Naive thymus-derived CD4-positive, alpha-beta T cell (primary cell): ENCODE data around the gene LMX1A. TPM values are rescaled to one million over a fixed set of nuclear protein-coding genes. Genes with fewer than 3 reads are reported as not detected.
A peak's percentile ranks its signal among the peaks of the same experiment; 100 is the strongest.

Experiments used
- ATAC-seq: fragments of 150-1000 bp; cut with Tn5 transposase; 2 replicates; pipeline ENCODE4 v1.10.0; 2021; ENCODE audit warnings: mild to moderate bottlenecking, moderate library complexity
- CTCF ChIA-PET: fragments of 350-600 bp; sonication (Branson Sonifier 250); formaldehyde crosslinking; loops from one replicate; lab custom pipeline; 2021; ENCODE audit warnings: antibody characterized with exemption; lab: Charles Lee
- POLR2A ChIA-PET: fragments of 350-600 bp; sonication (Branson Sonifier 250); formaldehyde crosslinking; loops from one replicate; lab custom pipeline; 2021; ENCODE audit warnings: antibody characterized with exemption, inconsistent platforms; lab: Charles Lee
- DNase-seq, 9 donors: peaks; one replicate each; pipeline versions ENCODE4 v3.0.0 to v3.0.0-alpha.2; 2020 to 2022; ENCODE audit warnings: mixed read lengths in 1 of 9
- H3K27ac ChIP-seq: one replicate; pipeline ENCODE4 v1.7.0; 2013; ENCODE audit warnings: mild to moderate bottlenecking, low read depth, low read length, moderate library complexity
- H3K27me3 ChIP-seq, 2 donors: one replicate each; pipeline ENCODE4 v1.7.0; 2013; ENCODE audit warnings: low read length in 2 of 2, mild to moderate bottlenecking in 2 of 2, moderate library complexity in 2 of 2; ENCODE audit not compliant: control insufficient read depth in 2 of 2, insufficient read depth in 2 of 2
- H3K36me3 ChIP-seq, 3 experiments: 1 replicate in 2 of 3; 2 replicates in 1 of 3; pipeline ENCODE4 v1.7.0; 2013; ENCODE audit warnings: low read length in 3 of 3, mild to moderate bottlenecking in 3 of 3, moderate library complexity in 1 of 3; ENCODE audit not compliant: insufficient read depth in 3 of 3, control insufficient read depth in 2 of 3
- H3K4me1 ChIP-seq, 2 donors: one replicate each; pipeline ENCODE4 v1.7.0; 2013; ENCODE audit warnings: low read length in 2 of 2, mild to moderate bottlenecking in 2 of 2, moderate library complexity in 1 of 2; ENCODE audit not compliant: control insufficient read depth in 2 of 2, insufficient read depth in 2 of 2
- H3K4me3 ChIP-seq: 2 replicates; pipeline ENCODE4 v1.7.0; 2013; ENCODE audit warnings: mild to moderate bottlenecking, low read length
- H3K9me3 ChIP-seq, 3 experiments: 1 replicate in 2 of 3; 2 replicates in 1 of 3; pipeline ENCODE4 v1.7.0; 2013; ENCODE audit warnings: low read length in 3 of 3; ENCODE audit not compliant: control insufficient read depth in 2 of 3
- H3K27ac Mint-ChIP-seq, 9 donors: one replicate each; pipeline ENCODE4 v1.8.0; 2020 to 2022; ENCODE audit warnings: mixed read lengths in 9 of 9, mild to moderate bottlenecking in 8 of 9, moderate library complexity in 5 of 9, inconsistent platforms in 2 of 9
- H3K27me3 Mint-ChIP-seq, 5 donors: one replicate each; pipeline ENCODE4 v1.8.0; 2021 to 2022; ENCODE audit warnings: mixed read lengths in 5 of 5, mild to moderate bottlenecking in 1 of 5
- H3K36me3 Mint-ChIP-seq, 5 donors: one replicate each; pipeline ENCODE4 v1.8.0; 2020 to 2022; ENCODE audit warnings: mixed read lengths in 5 of 5, mild to moderate bottlenecking in 3 of 5, inconsistent platforms in 1 of 5
- H3K4me1 Mint-ChIP-seq, 7 donors: one replicate each; pipeline ENCODE4 v1.8.0; 2020 to 2022; ENCODE audit warnings: mixed read lengths in 7 of 7, mild to moderate bottlenecking in 3 of 7, inconsistent platforms in 1 of 7
- H3K4me3 Mint-ChIP-seq, 10 donors: one replicate each; pipeline ENCODE4 v1.8.0; 2020 to 2022; ENCODE audit warnings: mild to moderate bottlenecking in 10 of 10, mixed read lengths in 10 of 10, moderate library complexity in 6 of 10, inconsistent platforms in 2 of 10
- H3K9me3 Mint-ChIP-seq, 11 donors: one replicate each; pipeline ENCODE4 v1.8.0; 2020 to 2022; ENCODE audit warnings: mixed read lengths in 11 of 11, mild to moderate bottlenecking in 4 of 11, inconsistent platforms in 1 of 11, moderate library complexity in 1 of 11
- intact Hi-C, 2 donors: fragments of 100-400 bp; cut with micrococcal nuclease; formaldehyde crosslinking; loops; one replicate each; pipeline ENCODE4 v1.15.1; 2023
- polyA plus RNA-seq, 2 donors: library from polyadenylated mRNA; unstranded; fragments of 300-500 nt; fragmentation: Illumina TruSeq; gene quantifications; one replicate each; pipeline ENCODE4 v1.2.3, GENCODE V29; 2021
- total RNA-seq, 6 experiments: library from RNA in 5 of 6; stranded (reverse) in 5 of 6; gene quantifications; 1 replicate in 5 of 6; 2 replicates in 1 of 6; pipeline ENCODE4 v1.2.3 and lab custom pipeline; 2021 to 2026

The LMX1A gene
- total and polyA plus RNA-seq, 7 experiments from 2014 or later: not detected

- Histone ChIP-seq H3K9me3 (no peaks in the 10 kb centered on the region), H3K27ac (no peak overlapping the region), H3K36me3 (no peaks in the 10 kb centered on the region), H3K27me3 (peaks cover 0 to 7% of the 10 kb centered on the region in 2 donors), H3K4me1 (no peaks in the 10 kb centered on the region), H3K4me3 (no peak overlapping the region)
- Mint-ChIP-seq H3K27me3 (peaks cover 73 to 86% (median 76%) of the 10 kb centered on the region in 5 donors), H3K4me1 (peaks cover 0 to 6% (median 0%) of the 10 kb centered on the region in 7 donors), H3K36me3 (peaks cover 0 to 4% (median 0%) of the 10 kb centered on the region in 5 donors), H3K4me3 (no peak overlapping the region), H3K9me3 (peaks cover 0 to 4% (median 0%) of the 10 kb centered on the region in 11 donors), H3K27ac (no peak overlapping the region)
- intact Hi-C loops: loop anchor here (5.0 to 10.0 kb wide), 3 partner anchors 112 to 1957 kb away; no protein-coding TSS in a partner anchor
- ChIA-PET POLR2A (no interaction called here), CTCF (interaction anchor here (1.8 to 4.6 kb wide), 3 partner anchors 14 to 223 kb away, joined by 4 to 28 read pairs (median 6); no protein-coding TSS in a partner anchor)
- DNase-seq (peak in 7 of 9 donors; percentile 19 to 50 (median 39)), ATAC-seq (peak; percentile 69)
These were observed 12.8 kb upstream of the LMX1A start for GRCh38 chr1:165369255-165369848.

- no peaks in the 10 kb centered on the region for H3K9me3 ChIP-seq
- Mint-ChIP-seq H3K27ac (no peak overlapping the region), H3K27me3 (peaks cover 67 to 79% (median 72%) of the 10 kb centered on the region in 5 donors), H3K9me3 (peaks cover 0 to 4% (median 0%) of the 10 kb centered on the region in 11 donors), H3K4me3 (no peak overlapping the region), H3K4me1 (peaks cover 0 to 6% (median 0%) of the 10 kb centered on the region in 7 donors), H3K36me3 (peaks cover 0 to 4% (median 0%) of the 10 kb centered on the region in 5 donors)
- DNase-seq (peak; percentile 41 to 80 (median 62)), ATAC-seq (peak; percentile 81)
- no peaks in the 10 kb centered on the region for H3K4me1 ChIP-seq
- ChIA-PET POLR2A (interaction anchor here (0.8 kb wide), 1 partner anchor 226 kb away, joined by 4 read pairs; no protein-coding TSS in a partner anchor), CTCF (interaction anchor here (0.6 to 4.6 kb wide), 10 partner anchors 9 to 229 kb away, joined by 3 to 28 read pairs (median 4); no protein-coding TSS in a partner anchor)
- H3K27me3 ChIP-seq: no peaks in the 10 kb centered on the region
- H3K4me3 ChIP-seq: no peak overlapping the region
- no peak overlapping the region for H3K27ac ChIP-seq
- H3K36me3 ChIP-seq: no peaks in the 10 kb centered on the region
- intact Hi-C loops: loop anchor here (1.0 to 10.0 kb wide), 5 partner anchors 26 to 1955 kb away; no protein-coding TSS in a partner anchor
These were observed 11.0 kb upstream of the LMX1A start for GRCh38 chr1:165367375-165367993.

GRCh38 chr1:165365341-165365740 is 8.8 kb upstream of the LMX1A start:
- no peaks in the 10 kb centered on the region for H3K9me3 ChIP-seq
- ChIA-PET CTCF (interaction anchor here (0.7 kb wide), 1 partner anchor 12 kb away, joined by 3 read pairs; no protein-coding TSS in a partner anchor), POLR2A (no interaction called here)
- no peaks in the 10 kb centered on the region for H3K4me1 ChIP-seq
- H3K4me3 ChIP-seq: no peak overlapping the region
- H3K9me3 Mint-ChIP-seq: peaks cover 0 to 2% (median 0%) of the 10 kb centered on the region in 11 donors
- intact Hi-C loops: loop anchor here (5.0 to 10.0 kb wide), 3 partner anchors 108 to 1953 kb away; no protein-coding TSS in a partner anchor
- DNase-seq: no peak
- no peak overlapping the region for H3K4me3 Mint-ChIP-seq
- no peaks in the 10 kb centered on the region for H3K36me3 ChIP-seq
- H3K36me3 Mint-ChIP-seq: peaks cover 0 to 2% (median 0%) of the 10 kb centered on the region in 5 donors
- peaks cover 56 to 75% (median 66%) of the 10 kb centered on the region in 5 donors for H3K27me3 Mint-ChIP-seq
- H3K4me1 Mint-ChIP-seq: peaks cover 0 to 6% (median 0%) of the 10 kb centered on the region in 7 donors
- no peaks in the 10 kb centered on the region for H3K27me3 ChIP-seq
- H3K27ac ChIP-seq: no peak overlapping the region
- no peak overlapping the region for H3K27ac Mint-ChIP-seq
- no peak for ATAC-seq

GRCh38 chr1:165364568-165365133 is 8.1 kb upstream of the LMX1A start:
- Histone ChIP-seq H3K4me1 (no peaks in the 10 kb centered on the region), H3K36me3 (no peaks in the 10 kb centered on the region), H3K27me3 (no peaks in the 10 kb centered on the region), H3K4me3 (no peak overlapping the region), H3K27ac (no peak overlapping the region), H3K9me3 (no peaks in the 10 kb centered on the region)
- Mint-ChIP-seq H3K4me1 (peaks cover 0 to 6% (median 0%) of the 10 kb centered on the region in 7 donors), H3K4me3 (no peak overlapping the region), H3K36me3 (no peaks in the 10 kb centered on the region), H3K9me3 (peaks cover 0 to 2% (median 0%) of the 10 kb centered on the region in 11 donors), H3K27ac (no peak overlapping the region), H3K27me3 (peaks cover 59 to 74% (median 69%) of the 10 kb centered on the region in 5 donors)
- CTCF ChIA-PET: interaction anchor here (0.7 kb wide), 1 partner anchor 12 kb away, joined by 3 read pairs; no protein-coding TSS in a partner anchor
- POLR2A ChIA-PET: no interaction called here
- intact Hi-C loops: loop anchor here (5.0 to 10.0 kb wide), 3 partner anchors 107 to 1952 kb away; no protein-coding TSS in a partner anchor
- DNase-seq (no peak), ATAC-seq (no peak)

GRCh38 chr1:165356876-165357275 is 361 bp upstream of the LMX1A start:
- DNase-seq (no peak), ATAC-seq (no peak)
- POLR2A ChIA-PET: no interaction called here
- Mint-ChIP-seq H3K4me1 (peaks cover 0 to 22% (median 11%) of the 10 kb centered on the region in 7 donors), H3K9me3 (peaks cover 0 to 2% (median 0%) of the 10 kb centered on the region in 11 donors), H3K27ac (no peak overlapping the region), H3K27me3 (peaks cover 71 to 91% (median 74%) of the 10 kb centered on the region in 5 donors), H3K4me3 (peak overlapping the region in 3 of 10 donors; percentile 4 to 23 (median 12)), H3K36me3 (no peaks in the 10 kb centered on the region)
- Histone ChIP-seq H3K4me1 (no peaks in the 10 kb centered on the region), H3K27me3 (peaks cover 0 to 4% of the 10 kb centered on the region in 2 donors), H3K4me3 (no peak overlapping the region), H3K9me3 (no peaks in the 10 kb centered on the region), H3K27ac (no peak overlapping the region), H3K36me3 (no peaks in the 10 kb centered on the region)
- intact Hi-C loops: no loop called here
- CTCF ChIA-PET: no interaction called here
